Right ventricle myocardium superior (tissue), 1 donor: Measurements from ENCODE around the gene SH2B2. TPM values are rescaled to one million over a fixed set of nuclear protein-coding genes. Genes with fewer than 3 reads are reported as not detected.
"Not testable (repeated sequence)": the region's sequence is repeated elsewhere in the genome, so short reads cannot be mapped to it uniquely, and the experiment has no call there.

Source experiments
- ATAC-seq: fragments of 200-7000 bp; cut with Tn5 transposase; one replicate; pipeline ENCODE4 v1.9.1; 2020; ENCODE audit warnings: mild to moderate bottlenecking; ENCODE audit not compliant: poor library complexity
- DNase-seq: peaks from one replicate; pipeline ENCODE4 v3.0.0-alpha.2; 2020
- intact Hi-C: fragments of 100-400 bp; cut with DNase I; formaldehyde crosslinking; loops from one replicate; pipeline ENCODE4 v1.11.2; 2022
- microRNA-seq: library from miRNA; unstranded; fragments of <30 nt; microRNA quantifications from one replicate; pipeline ENCODE4 v1.2.0, GENCODE V29; 2020
- total RNA-seq: library from RNA; stranded (reverse); fragmentation: NEBNext Ultra II Directional; extraction: Animal tissue kit (Norgen Biotek cat#: 25700); gene quantifications from one replicate; pipeline ENCODE4 v1.2.1, GENCODE V29; 2021
- donor health status: DM: no; HTN: yes; CAD: no; lungs with severe emphysema.

The SH2B2 gene
- total RNA-seq, 1 donor from 2014 or later, result 0.67 TPM

GRCh38 chr7:102363549-102364393 lies 77.1 kb downstream of the SH2B2 start:
- peak; percentile 100 for ATAC-seq
- intact Hi-C loops, result not testable (repeated sequence)

GRCh38 chr7:102364394-102364886 lies 77.8 kb downstream of the SH2B2 start:
- DNase-seq, intact Hi-C loops, ATAC-seq: not testable (repeated sequence)

More at GRCh38 chr7:102363549-102364393, 77.1 kb downstream of the SH2B2 start:
- DNase-seq, result peak; percentile 97

GRCh38 chr7:102365390-102365789 lies 78.7 kb downstream of the SH2B2 start:
- DNase-seq, ATAC-seq, intact Hi-C loops: not testable (repeated sequence)

GRCh38 chr7:102370038-102370437 lies 83.4 kb downstream of the SH2B2 start:
- ATAC-seq, intact Hi-C loops, DNase-seq: not testable (repeated sequence)

Small RNAs within 50 kb of the gene (microRNA-seq; reads per million reads assigned to microRNA genes)
- gene MIR4285, result not detected

Other genes starting within 250 kb of the SH2B2 start
- gene SPDYE6, start 69.6 kb downstream of the SH2B2 start, total RNA-seq, result not detected
- gene PRKRIP1, start 109.5 kb downstream of the SH2B2 start, total RNA-seq, result 9.8 TPM
- 4.3 TPM for gene ORAI2, start 146.7 kb downstream of the SH2B2 start, total RNA-seq
- 5.3 TPM for gene ALKBH4, start 178.0 kb downstream of the SH2B2 start, total RNA-seq
- gene LRWD1, start 178.1 kb downstream of the SH2B2 start, total RNA-seq, result 9.7 TPM
- 51.3 TPM for gene POLR2J, start 192.1 kb downstream of the SH2B2 start, total RNA-seq
- 9.3 TPM for gene RASA4B, start 230.9 kb downstream of the SH2B2 start, total RNA-seq